ENCODE data around the gene POLDIP3.

Gene POLDIP3, protein sequence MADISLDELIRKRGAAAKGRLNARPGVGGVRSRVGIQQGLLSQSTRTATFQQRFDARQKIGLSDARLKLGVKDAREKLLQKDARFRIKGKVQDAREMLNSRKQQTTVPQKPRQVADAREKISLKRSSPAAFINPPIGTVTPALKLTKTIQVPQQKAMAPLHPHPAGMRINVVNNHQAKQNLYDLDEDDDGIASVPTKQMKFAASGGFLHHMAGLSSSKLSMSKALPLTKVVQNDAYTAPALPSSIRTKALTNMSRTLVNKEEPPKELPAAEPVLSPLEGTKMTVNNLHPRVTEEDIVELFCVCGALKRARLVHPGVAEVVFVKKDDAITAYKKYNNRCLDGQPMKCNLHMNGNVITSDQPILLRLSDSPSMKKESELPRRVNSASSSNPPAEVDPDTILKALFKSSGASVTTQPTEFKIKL

GRCh38 chr22:42614312-42615091, at the start of gene POLDIP3:
TSS of gene POLDIP3 (minus strand) at chr22:42614883. CDS start at chr22:42614857, 26 bp downstream.
- DNase-seq = peak; percentile 95 to 96

- DNase-seq = peak; percentile 52 to 53
These were observed 47.5 kb upstream of the POLDIP3 start for GRCh38 chr22:42661985-42662831.

- DNase-seq = no peak
These were observed 41.9 kb upstream of the POLDIP3 start for GRCh38 chr22:42656578-42656977.

DNA sequence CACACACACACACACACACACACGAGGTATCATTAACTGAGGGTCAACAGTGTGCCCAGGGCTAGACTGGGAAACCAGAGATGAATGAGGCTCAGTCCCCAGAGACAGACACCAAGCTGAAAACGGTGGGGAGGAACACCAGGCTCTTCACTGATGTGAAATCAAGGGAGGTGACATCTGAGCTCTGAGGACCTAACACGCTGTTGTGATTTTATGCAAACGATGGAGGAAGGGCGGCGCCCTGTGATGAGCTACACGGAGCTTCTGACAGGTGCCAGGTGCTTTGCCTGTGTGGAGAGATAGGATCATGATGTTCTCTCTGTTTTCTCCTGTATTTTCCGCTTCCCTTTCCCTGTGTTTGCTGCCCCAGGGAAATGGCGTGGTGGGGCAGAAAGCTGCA, 41.0 kb upstream of the POLDIP3 start:
- DNase-seq = peak; percentile 28 to 34

DNA sequence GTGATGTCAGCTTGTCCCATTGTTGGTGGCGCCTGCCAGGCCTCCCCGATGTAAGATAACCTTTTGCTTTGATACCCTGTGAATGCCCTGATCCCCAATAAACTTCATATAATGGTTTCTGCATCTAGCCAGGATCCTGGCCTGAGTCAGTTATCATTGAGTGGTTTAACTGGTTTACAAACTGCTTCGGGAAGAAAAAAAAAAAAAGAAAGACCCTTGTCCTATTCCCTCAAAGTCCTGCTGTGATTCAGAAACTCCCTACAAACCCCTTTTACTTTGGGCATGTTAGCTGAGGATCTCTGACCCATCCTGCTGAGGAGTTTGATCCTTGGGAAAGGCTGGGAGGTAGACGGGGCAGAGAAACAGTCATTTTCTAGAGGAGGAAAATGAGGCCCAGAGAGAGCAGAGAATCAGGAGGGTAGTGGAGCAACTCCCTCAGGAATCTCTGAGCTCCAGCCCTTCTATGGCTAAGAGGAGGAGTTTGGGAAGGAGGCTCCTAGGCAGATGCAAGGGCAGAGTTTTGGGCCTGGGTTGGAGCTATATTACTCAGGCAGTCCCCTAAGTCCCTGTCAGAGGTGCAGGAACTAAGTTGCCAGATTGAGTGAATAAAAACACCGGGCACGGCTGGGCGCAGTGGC, 39.9 kb upstream of the POLDIP3 start:
- DNase-seq = no peak

DNA sequence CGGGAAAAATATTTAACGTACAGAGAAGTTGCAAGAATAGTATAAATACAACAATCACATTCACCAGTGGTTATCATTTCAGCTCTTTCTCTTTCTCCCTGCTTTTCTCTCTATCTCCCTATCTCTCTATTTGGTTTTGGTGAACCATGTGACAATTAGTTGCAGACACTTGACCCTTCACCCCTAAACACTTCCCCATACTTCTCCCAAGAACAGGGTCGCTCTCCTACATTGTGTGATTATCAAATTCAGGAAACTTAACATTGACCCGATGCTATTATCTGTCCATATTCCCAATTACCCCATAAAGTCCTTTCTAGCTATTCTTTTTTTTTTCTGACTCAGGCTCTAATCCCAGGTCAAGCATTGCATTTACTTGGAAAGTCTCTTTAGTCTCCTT, 39.3 kb upstream of the POLDIP3 start:
- DNase-seq = no peak

GRCh38 chr22:42651134-42651533, 36.5 kb upstream of the POLDIP3 start:
- no peak for DNase-seq

- peak; percentile 81 for DNase-seq
These were observed 34.8 kb upstream of the POLDIP3 start, which contains the start of gene CYB5R3 for GRCh38 chr22:42649246-42650099. TSS of gene CYB5R3 (minus strand) at chr22:42649392. CDS start at chr22:42649315, 77 bp downstream.

- no peak for DNase-seq
These were observed 33.9 kb upstream of the POLDIP3 start for GRCh38 chr22:42648368-42649245.

- no peak for DNase-seq
These were observed 33.3 kb upstream of the POLDIP3 start for GRCh38 chr22:42648017-42648367.

- no peak for DNase-seq
These were observed 32.2 kb upstream of the POLDIP3 start for GRCh38 chr22:42646569-42647525.

- no peak for DNase-seq
These were observed 31.4 kb upstream of the POLDIP3 start for GRCh38 chr22:42645938-42646568.

- DNase-seq = no peak
These were observed 30.8 kb upstream of the POLDIP3 start for GRCh38 chr22:42645341-42645937.

DNA sequence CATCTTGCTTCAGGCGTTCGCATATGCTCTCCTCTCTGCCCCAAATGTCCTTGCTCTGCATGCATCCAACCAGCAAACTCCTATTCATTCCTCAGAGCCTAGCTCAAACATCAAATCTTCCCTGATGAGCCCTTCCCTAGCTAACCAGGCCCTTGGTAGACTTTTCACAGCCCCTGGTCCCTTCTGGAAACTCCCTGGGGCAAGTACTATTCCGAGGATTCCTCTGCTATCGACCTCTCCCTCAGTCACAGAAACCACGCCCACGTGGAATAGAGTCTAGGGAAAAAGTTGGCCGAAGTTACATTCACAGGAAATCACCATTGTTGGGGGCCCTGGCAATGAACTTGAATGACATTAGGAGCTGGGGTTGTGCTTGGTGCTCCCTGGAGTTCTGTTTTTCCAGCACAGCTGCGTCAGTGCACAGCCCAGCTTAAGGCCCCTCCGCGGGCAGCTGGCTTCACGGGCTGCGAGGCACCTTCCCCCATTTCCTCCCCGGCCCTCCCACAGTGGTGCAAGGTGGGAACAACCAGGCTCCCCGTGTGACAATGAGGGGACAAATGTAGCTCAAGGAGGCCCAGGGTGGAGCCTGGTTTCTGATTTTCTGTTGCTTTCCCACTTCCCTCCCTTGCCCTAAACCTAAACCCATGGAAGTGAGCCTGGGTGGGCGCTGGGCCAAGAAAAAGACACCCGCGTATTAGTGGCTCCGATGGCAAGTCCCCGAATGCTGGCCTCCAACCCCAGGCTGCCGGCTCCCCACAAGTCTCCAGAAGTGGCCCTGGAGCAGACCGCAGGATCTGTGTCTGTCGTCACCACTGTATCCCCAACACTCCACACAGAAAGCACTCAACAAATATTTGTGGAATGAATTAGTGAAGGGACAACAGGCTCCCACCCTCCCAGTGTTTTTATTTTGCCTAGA, 30.0 kb upstream of the POLDIP3 start:
- no peak for DNase-seq

DNA sequence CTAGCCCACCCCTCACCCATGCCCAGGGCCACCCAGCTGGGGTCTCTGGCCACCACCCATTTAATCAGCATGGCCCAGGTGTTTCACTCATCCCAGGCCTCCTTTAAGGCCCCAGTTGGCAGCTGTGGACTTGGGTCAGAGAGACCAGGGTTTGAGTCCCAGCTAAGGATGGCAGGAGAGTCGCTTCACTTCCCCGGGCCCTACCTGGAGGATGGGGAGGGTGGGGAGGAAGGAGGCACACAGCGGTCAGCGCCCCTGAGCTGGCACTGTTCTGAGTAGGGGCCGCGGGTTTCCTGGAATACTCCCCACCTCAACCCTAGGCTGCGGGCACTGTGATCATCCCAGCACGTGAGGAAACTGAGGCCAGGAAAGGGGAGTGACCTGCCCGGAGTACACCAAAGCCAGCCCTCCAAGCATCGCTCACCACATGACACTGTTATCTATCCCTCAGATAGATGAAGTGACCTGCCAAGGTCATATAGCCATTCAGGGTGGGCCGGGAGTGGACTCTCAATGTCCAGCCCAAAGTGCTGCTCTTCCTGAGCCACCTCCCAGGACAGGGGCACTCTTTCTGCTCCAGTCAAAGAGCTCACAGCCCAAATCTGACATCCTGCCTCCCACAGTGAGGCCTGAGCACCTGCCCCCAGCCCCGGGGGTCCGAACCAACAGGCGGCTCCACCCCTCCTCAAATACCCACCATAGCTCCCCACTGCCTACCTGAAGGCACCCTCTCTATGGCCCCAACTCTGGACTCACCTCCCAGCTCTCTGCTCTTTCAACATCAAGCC, 29.1 kb upstream of the POLDIP3 start:
- no peak for DNase-seq
